ENCODE data around the gene TMPO. TPM values are rescaled to one million over a fixed set of nuclear protein-coding genes. Genes with fewer than 3 reads are reported as not detected.

TMPO gene
- total and polyA plus RNA-seq, 2 experiments from 2014 or later, result 75.5 to 256 TPM

DNA sequence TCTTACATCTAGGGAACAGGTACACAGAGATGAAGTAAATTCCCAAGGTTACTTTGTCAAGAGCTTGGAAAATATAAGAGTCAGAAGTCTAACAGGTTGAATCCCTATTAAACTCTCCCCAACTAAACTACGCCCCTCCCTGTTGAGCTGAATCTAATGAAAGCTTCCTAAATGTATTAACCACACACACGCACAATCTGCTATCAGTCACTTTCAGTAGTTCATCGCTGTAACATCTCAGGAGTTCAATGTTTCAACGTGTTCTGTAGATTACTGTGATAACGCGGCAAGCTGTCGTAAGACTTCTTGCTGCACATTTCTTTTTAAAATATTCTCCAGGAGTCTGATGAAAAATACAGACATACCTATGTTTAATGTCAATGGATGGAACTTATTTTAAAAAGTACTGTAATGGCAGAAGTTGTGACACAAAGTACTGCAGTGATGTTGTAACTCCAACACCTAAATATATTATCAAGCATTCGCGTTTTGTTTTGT, 77.5 kb downstream of the TMPO start:
- Mint-ChIP-seq H3K9me3 (no peaks in the 10 kb centered on the region), H3K4me3 (peak overlapping the region; percentile 97)
- TF ChIP-seq EZH2phosphoT487 (IDR thresholded peaks at IDR 0.05; ENCODE audit: unreplicated experiment), result no peak
- no peak for TF ChIP-seq JUNB (IDR thresholded peaks at IDR 0.05; ENCODE audit: unreplicated experiment)
- TF ChIP-seq, protein P1, sequence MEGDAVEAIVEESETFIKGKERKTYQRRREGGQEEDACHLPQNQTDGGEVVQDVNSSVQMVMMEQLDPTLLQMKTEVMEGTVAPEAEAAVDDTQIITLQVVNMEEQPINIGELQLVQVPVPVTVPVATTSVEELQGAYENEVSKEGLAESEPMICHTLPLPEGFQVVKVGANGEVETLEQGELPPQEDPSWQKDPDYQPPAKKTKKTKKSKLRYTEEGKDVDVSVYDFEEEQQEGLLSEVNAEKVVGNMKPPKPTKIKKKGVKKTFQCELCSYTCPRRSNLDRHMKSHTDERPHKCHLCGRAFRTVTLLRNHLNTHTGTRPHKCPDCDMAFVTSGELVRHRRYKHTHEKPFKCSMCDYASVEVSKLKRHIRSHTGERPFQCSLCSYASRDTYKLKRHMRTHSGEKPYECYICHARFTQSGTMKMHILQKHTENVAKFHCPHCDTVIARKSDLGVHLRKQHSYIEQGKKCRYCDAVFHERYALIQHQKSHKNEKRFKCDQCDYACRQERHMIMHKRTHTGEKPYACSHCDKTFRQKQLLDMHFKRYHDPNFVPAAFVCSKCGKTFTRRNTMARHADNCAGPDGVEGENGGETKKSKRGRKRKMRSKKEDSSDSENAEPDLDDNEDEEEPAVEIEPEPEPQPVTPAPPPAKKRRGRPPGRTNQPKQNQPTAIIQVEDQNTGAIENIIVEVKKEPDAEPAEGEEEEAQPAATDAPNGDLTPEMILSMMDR (conservative IDR thresholded peaks at IDR 0.05; ENCODE audit: low read depth in 2 of 2), result no peak

DNA sequence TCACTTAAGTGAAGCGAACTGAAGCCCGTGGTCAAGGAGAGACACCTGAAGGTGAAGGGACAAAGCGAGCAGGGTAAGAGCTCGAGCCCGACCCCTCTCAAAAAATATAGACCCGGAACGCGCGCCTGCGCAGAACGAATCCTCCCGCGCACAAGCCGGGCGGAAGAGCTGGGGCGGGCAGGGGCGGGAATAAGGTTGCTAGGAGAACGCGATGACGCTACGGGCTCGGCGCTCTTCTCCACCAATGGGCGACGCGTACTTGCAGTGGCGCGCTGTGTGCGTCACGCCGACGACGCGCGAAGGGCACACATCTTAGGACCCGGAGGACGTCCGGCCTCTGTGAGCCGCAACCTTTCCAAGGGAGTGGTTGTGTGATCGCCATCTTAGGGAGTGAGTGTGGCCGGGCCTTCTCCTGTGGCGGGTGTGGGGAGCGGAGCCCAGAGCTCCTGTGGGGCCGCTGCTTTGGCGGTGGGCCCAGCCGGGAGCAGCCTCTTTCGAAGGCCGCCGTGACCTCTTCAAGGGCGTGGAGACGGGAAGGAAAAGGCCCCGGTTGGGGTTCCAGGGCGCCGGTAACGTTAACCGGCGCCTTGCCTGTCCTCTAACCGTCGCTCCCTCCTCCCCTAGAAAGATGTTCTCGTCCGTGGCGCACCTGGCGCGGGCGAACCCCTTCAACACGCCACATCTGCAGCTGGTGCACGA, 78.1 kb downstream of the TMPO start, which contains the start of gene SLC25A3:
SLC25A3 (plus strand) TSS at position 336 of the 699 bp plus-strand sequence; CDS start at position 629, 293 bp downstream.
- Histone ChIP-seq H3K4me1 (ENCODE audit: insufficient read depth) (peaks cover 5% of the 10 kb centered on the region), H3K27ac (ENCODE audit: low read depth) (peak within 1 kb of the TSS; percentile 91), H3K9me2 (ENCODE audit: insufficient read depth) (no peaks in the 10 kb centered on the region), H3K4me2 (peak within 1 kb of the TSS; percentile 80), H3F3A (replicated peaks; ENCODE audit: low read depth) (peaks cover 9% of the 10 kb centered on the region; the same call in 1 of the 2 replicates), H3K27me3 (ENCODE audit: insufficient read depth) (no peaks in the 10 kb centered on the region), H3K36me3 (ENCODE audit: insufficient read depth) (peaks cover 32% of the 10 kb centered on the region), H3K4me3 (peak within 1 kb of the TSS; percentile 80), H3K79me2 (replicated peaks; ENCODE audit: insufficient read depth) (peaks cover 45% of the 10 kb centered on the region), H2AFZ (peak within 1 kb of the TSS; percentile 25; the same call in 1 of the 2 replicates), H4K20me1 (replicated peaks; ENCODE audit: insufficient read depth) (peaks cover 41% of the 10 kb centered on the region)
- Mint-ChIP-seq H3K4me1 (peaks cover 14% of the 10 kb centered on the region; the same call in 2 of the 3 replicates), H3K9me3 (no peaks in the 10 kb centered on the region), H3K27me3 (ENCODE audit: insufficient read depth, low read depth, poor library complexity) (peaks cover 8% of the 10 kb centered on the region), H3K36me3 (ENCODE audit: low read depth) (peaks cover 45% of the 10 kb centered on the region), H3K27ac (peak within 1 kb of the TSS; percentile 99), H3K4me3 (peak within 1 kb of the TSS; percentile 97)
- DNase-seq (ENCODE audit: low spot score), result peak; percentile 97
- TF ChIP-seq, protein P1 (conservative IDR thresholded peaks at IDR 0.05; ENCODE audit: low read depth in 2 of 2), result peak in 1 of 2 experiments; percentile 22; a peak in 2 of 4 replicates
- TF ChIP-seq, protein P2, sequence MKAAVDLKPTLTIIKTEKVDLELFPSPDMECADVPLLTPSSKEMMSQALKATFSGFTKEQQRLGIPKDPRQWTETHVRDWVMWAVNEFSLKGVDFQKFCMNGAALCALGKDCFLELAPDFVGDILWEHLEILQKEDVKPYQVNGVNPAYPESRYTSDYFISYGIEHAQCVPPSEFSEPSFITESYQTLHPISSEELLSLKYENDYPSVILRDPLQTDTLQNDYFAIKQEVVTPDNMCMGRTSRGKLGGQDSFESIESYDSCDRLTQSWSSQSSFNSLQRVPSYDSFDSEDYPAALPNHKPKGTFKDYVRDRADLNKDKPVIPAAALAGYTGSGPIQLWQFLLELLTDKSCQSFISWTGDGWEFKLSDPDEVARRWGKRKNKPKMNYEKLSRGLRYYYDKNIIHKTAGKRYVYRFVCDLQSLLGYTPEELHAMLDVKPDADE (IDR thresholded peaks at IDR 0.05), result peak; percentile 79
- TF ChIP-seq CREB1 (CRISPR knock-in tag; IDR thresholded peaks at IDR 0.05; ENCODE audit: low read depth) (peak; percentile 99), POLR2AphosphoS5 (IDR thresholded peaks at IDR 0.05; ENCODE audit: low read depth) (peak; percentile 100), ZNF331 (CRISPR knock-in tag; IDR thresholded peaks at IDR 0.05; ENCODE audit: low read depth) (no peak)
- ATAC-seq, result peak; percentile 97

More for the DNA sequence above, 77.5 kb downstream of the TMPO start:
- Histone ChIP-seq H3F3A (replicated peaks; ENCODE audit: low read depth) (peaks cover 8% of the 10 kb centered on the region; the same call in 1 of the 2 replicates), H3K79me2 (replicated peaks; ENCODE audit: insufficient read depth) (peaks cover 44% of the 10 kb centered on the region), H2AFZ (peak overlapping the region; percentile 25; the same call in 1 of the 2 replicates), H3K4me2 (peak overlapping the region; percentile 69), H3K9me2 (ENCODE audit: insufficient read depth) (no peaks in the 10 kb centered on the region), H3K27me3 (ENCODE audit: insufficient read depth) (no peaks in the 10 kb centered on the region), H3K4me1 (ENCODE audit: insufficient read depth) (peaks cover 5% of the 10 kb centered on the region), H3K36me3 (ENCODE audit: insufficient read depth) (peaks cover 26% of the 10 kb centered on the region), H3K4me3 (peak overlapping the region; percentile 80), H4K20me1 (replicated peaks; ENCODE audit: insufficient read depth) (peaks cover 35% of the 10 kb centered on the region), H3K27ac (ENCODE audit: low read depth) (peak overlapping the region; percentile 81; the same call in 1 of the 2 replicates)
- H3K4me1 Mint-ChIP-seq, result peaks cover 14% of the 10 kb centered on the region; the same call in 2 of the 3 replicates
- H3K27ac Mint-ChIP-seq, result peak overlapping the region; percentile 98
- H3K36me3 Mint-ChIP-seq (ENCODE audit: low read depth), result peaks cover 38% of the 10 kb centered on the region
- DNase-seq (ENCODE audit: low spot score) (no peak), ATAC-seq (no peak)
- H3K27me3 Mint-ChIP-seq (ENCODE audit: insufficient read depth, low read depth, poor library complexity), result peaks cover 8% of the 10 kb centered on the region

All from GM23338 (cell line).